HL-60 (cell line): ENCODE measurements around the gene GNAI2.

Experiments
- DNase-seq, 2 experiments: peaks; one replicate each; pipeline ENCODE4 v3.0.0-alpha.2; 2010 to 2020; ENCODE audit warnings: low read depth in 1 of 2, low spot score in 1 of 2
- H3K27ac ChIP-seq: fragments of 250-450 bp; sonication (Bioruptor Pico); replicated peaks from 2 replicates; pipeline ENCODE4 v1.5.1; 2020; ENCODE audit warnings: mild to moderate bottlenecking, moderate library complexity
- H3K27me3 ChIP-seq: fragments of 250-450 bp; sonication (Bioruptor Pico); 2 replicates; pipeline ENCODE4 v1.5.1; 2021; ENCODE audit warnings: mild to moderate bottlenecking, moderate library complexity; ENCODE audit not compliant: insufficient read depth, poor library complexity, severe bottlenecking
- H3K4me3 ChIP-seq: replicated peaks from 2 replicates; pipeline ENCODE4 v1.5.1; 2011; ENCODE audit warnings: mild to moderate bottlenecking, control low read depth, low read length; ENCODE audit not compliant: insufficient read depth
- CTCF ChIP-seq: IDR thresholded peaks from one replicate; pipeline ENCODE4 v1.5.1; 2011; ENCODE audit warnings: low read length, control low read depth, inconsistent platforms; ENCODE audit not compliant: insufficient read depth
- GABPA ChIP-seq: IDR thresholded peaks from 2 replicates; pipeline ENCODE4 v1.6.1; 2012; ENCODE audit warnings: low read depth
- POLR2AphosphoS5 ChIP-seq: IDR thresholded peaks from 2 replicates; pipeline ENCODE4 v1.6.1; 2012; ENCODE audit warnings: low read depth
- REST ChIP-seq: IDR thresholded peaks from 2 replicates; pipeline ENCODE4 v1.6.1; 2012; ENCODE audit warnings: low read depth; ENCODE audit not compliant: insufficient replicate concordance
- SPI1 ChIP-seq: IDR thresholded peaks from 2 replicates; pipeline ENCODE4 v1.6.1; 2012; ENCODE audit warnings: low read depth, mild to moderate bottlenecking, borderline replicate concordance

Gene GNAI2

GRCh38 chr3:50266836-50267235 is 30.8 kb downstream of the GNAI2 start:
- TF ChIP-seq SPI1 (no peak), REST (no peak), POLR2AphosphoS5 (no peak), GABPA (no peak), CTCF (no peak)
- H3K27ac ChIP-seq = no peak overlapping the region
- H3K4me3 ChIP-seq = no peak overlapping the region
- no peak for DNase-seq
- peaks cover 16% of the 10 kb centered on the region for H3K27me3 ChIP-seq

GRCh38 chr3:50267280-50267913 is 31.4 kb downstream of the GNAI2 start:
- TF ChIP-seq REST (no peak), SPI1 (no peak), POLR2AphosphoS5 (no peak), GABPA (no peak)
- Histone ChIP-seq H3K27ac (no peak overlapping the region), H3K4me3 (no peak overlapping the region), H3K27me3 (peaks cover 16% of the 10 kb centered on the region)
- no peak for DNase-seq

GRCh38 chr3:50268276-50268675 is 32.3 kb downstream of the GNAI2 start:
- TF ChIP-seq GABPA = no peak
- no peak for TF ChIP-seq CTCF
- no peak for TF ChIP-seq POLR2AphosphoS5
- TF ChIP-seq REST = no peak
- no peak for TF ChIP-seq SPI1
- H3K27ac ChIP-seq = no peak overlapping the region
- H3K27me3 ChIP-seq = peaks cover 16% of the 10 kb centered on the region
- H3K4me3 ChIP-seq = no peak overlapping the region
- DNase-seq = no peak
